Upper lobe of left lung (tissue), 4 donors: ENCODE data around the gene STK39.

Experiments used
- CTCF ChIP-seq, 6 experiments: fragments of 450-650 bp in 4 of 6; fragments of 200-600 bp in 2 of 6; sonication (generic) in 2 of 6; IDR thresholded peaks; one replicate each; pipeline ENCODE4 v1.5.1; 2016 to 2019; ENCODE audit warnings: antibody characterized with exemption in 6 of 6
- EP300 ChIP-seq, 4 donors: sonication (generic); formaldehyde crosslinking; IDR thresholded peaks; one replicate each; pipeline ENCODE4 v1.5.1; 2017; ENCODE audit warnings: antibody characterized with exemption in 4 of 4, control low read depth in 2 of 4
- POLR2A ChIP-seq, 4 donors: fragments of 450-650 bp; IDR thresholded peaks; one replicate each; pipeline ENCODE4 v1.5.1; 2016 to 2017; ENCODE audit warnings: antibody characterized with exemption in 4 of 4, mild to moderate bottlenecking in 2 of 4
- POLR2AphosphoS5 ChIP-seq, 2 donors: sonication (generic); formaldehyde crosslinking; IDR thresholded peaks; one replicate each; pipeline ENCODE4 v1.5.1; 2017; ENCODE audit warnings: antibody characterized with exemption in 2 of 2

DNA sequence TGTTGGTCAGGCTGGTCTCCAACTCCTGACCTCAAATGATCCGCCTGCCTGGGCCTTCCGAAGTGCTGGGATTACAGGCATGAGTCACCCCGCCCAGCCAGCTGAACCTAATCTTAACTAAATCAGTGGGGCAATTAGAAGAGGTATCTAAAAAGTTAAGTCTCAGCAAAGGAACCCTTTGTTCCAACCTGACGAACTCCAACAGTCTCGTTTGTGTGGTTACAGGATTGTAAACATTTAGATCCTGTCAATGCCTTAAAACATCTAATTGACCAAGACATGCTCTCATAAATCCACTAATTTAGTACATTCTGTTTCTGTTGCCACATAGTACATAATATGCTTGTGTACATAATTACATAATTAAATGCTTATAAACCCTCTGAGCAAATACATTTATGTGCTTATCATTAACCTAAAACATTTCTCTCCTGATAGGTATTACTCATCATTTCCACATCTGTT is 31.1 kb upstream of the STK39 start:
- TF ChIP-seq CTCF (IDR thresholded peaks at IDR 0.05) (no peak), POLR2A (IDR thresholded peaks at IDR 0.05) (no peak), EP300 (IDR thresholded peaks at IDR 0.05) (no peak), POLR2AphosphoS5 (IDR thresholded peaks at IDR 0.05) (no peak)
